GM20431 (cell line): ENCODE data around the gene ALCAM.

Experiments used
- in situ Hi-C: fragments of 300-500 bp; cut with MseI, MboI; formaldehyde crosslinking; loops from one replicate; pipeline ENCODE4 v1.15.0; 2020; ENCODE audit warnings: low sequenced_read_pairs; ENCODE audit not compliant: unreplicated experiment

Gene ALCAM

DNA sequence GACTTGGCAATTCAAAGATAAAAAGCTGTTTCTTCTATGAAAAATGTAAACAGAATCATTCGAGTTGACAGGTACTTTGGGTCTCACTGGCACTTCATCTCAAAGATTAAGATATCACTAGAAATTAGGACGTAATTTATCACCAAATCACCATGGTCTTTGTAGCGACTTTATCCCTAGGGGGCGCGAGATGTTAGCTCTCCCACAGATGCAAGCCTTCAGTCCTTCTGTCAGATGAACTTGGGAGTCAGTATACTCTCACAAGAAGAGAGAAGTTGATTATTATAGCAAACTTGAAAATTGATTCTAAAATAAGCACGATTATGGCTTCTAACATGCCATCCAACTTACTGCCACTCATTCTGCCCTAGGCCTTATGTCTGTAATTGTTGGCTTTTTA lies 150.3 kb downstream of the ALCAM start:
- in situ Hi-C loops, result loop anchor here (25.0 kb wide), 1 partner anchor 1255 kb away; no protein-coding TSS in a partner anchor

- in situ Hi-C loops, result loop anchor here (25.0 kb wide), 1 partner anchor 1256 kb away; no protein-coding TSS in a partner anchor
Measured at GRCh38 chr3:105518203-105518602, 151.5 kb downstream of the ALCAM start.

- in situ Hi-C loops, result loop anchor here (25.0 kb wide), 1 partner anchor 1257 kb away; no protein-coding TSS in a partner anchor
Measured at GRCh38 chr3:105518806-105519418, 152.2 kb downstream of the ALCAM start.

DNA sequence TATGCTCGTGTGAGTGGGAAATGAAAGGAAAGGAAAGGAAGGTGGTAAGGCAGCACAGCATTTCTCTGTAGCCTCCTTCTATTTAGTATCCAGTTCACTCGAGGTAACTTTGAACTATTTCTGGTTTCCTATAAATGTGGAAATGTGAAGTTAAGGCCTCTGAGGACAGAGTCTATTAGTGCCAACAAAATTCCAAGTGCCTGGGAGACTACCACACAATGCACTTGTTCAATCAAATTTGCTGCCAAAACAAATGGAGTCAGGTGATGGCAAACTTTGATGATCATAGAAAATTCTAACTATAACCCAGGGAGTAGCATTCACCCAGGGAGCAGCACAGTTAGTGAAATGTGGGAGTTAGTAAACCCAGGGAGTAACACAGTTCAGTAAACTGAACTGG lies 155.1 kb downstream of the ALCAM start:
- in situ Hi-C loops, result loop anchor here (25.0 kb wide), 1 partner anchor 1259 kb away; no protein-coding TSS in a partner anchor

DNA sequence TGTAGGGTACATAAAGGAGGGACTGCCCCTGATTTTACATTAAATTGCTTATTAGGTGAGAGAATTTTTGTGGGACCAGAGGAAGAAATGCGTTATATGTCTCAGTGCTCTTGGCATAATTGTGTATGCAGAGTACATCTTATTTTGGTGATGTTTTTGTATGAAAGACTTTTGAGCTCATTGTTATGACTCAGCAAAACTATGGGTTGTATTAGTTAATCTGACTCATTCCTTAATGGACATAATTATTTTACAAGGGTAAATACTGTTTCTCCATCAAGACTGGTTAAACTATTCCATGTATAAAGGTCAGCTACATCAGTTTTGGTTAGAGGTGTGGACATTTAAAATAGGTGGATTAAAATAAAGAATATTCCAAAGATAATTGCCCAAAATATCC lies 156.8 kb downstream of the ALCAM start:
- in situ Hi-C loops, result loop anchor here (25.0 kb wide), 1 partner anchor 1261 kb away; no protein-coding TSS in a partner anchor

DNA sequence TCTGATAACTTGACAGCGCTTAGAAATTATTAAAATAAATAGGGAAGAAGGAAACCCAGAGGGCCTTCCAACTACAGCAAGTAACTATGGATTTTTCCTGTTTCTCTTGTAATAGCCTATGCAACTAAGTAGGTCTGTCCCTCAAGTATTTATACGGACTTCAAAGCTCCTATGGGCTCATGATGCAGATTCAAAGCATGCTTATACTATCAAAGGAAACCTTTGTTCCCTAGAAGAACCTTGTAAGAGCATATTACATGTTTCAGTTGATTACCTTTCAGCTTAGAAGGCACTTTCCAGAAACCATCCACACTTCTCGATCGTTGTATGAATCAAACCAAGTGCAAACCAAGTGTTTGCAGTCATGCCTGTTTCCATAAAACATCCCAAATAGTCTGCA lies 158.8 kb downstream of the ALCAM start:
- in situ Hi-C loops, result no loop called here

DNA sequence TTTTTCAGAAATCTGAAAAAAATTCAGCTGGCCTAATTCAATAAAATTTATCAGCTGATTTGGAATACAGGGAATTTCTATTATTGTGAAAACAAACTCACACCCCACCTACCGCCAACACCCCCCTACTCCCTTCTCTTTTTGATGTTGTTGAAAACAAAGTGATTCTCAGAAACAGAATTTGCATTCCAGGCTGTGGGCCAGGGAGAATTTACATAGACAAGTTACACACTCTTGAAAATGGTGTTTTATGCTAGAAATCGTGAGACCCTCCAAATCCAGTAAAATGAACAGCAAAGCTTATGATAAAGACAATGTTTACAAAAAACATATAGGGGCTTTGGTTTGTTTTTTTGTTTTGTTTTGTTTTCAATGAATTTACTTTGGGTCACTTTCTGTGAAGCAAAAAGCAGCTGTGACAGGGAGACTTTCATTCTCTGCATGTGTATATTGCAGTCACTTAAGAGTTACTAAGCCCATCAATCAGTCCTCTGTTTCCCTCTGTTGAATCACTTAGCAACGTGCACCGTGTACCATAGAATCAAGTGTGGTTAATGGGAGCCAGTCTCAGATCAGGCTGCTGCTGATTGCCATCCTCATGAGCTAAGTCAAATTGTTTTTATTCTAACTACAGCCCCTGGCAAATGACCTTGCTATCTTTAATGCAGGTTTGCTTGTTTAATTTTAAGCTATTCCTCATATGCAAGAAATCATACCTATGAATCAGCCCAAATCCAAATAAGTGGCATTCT lies 159.8 kb downstream of the ALCAM start:
- in situ Hi-C loops, result no loop called here

GRCh38 chr3:105527535-105527934 lies 160.8 kb downstream of the ALCAM start:
- in situ Hi-C loops, result no loop called here

GRCh38 chr3:105527949-105528348 lies 161.2 kb downstream of the ALCAM start:
- in situ Hi-C loops, result no loop called here

- in situ Hi-C loops, result no loop called here
Measured at GRCh38 chr3:105528955-105529354, 162.2 kb downstream of the ALCAM start.

DNA sequence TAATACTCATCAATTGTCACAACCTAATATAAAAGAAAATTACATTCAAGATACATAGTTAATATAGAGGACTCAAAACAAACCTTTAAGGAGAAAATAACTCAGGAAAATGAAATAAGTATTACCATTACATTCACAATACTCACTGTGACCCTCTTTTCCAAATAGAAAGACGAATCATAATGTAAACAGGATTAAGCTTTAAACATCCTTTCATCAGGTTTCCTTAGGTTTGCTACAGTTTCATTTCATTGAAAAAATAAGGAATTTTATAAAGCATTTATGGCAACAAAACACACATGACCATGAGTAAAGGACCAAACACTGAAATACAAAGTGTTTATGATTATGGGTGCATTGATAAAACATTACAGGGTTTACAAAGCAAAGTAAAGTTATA lies 162.7 kb downstream of the ALCAM start:
- in situ Hi-C loops, result no loop called here

DNA sequence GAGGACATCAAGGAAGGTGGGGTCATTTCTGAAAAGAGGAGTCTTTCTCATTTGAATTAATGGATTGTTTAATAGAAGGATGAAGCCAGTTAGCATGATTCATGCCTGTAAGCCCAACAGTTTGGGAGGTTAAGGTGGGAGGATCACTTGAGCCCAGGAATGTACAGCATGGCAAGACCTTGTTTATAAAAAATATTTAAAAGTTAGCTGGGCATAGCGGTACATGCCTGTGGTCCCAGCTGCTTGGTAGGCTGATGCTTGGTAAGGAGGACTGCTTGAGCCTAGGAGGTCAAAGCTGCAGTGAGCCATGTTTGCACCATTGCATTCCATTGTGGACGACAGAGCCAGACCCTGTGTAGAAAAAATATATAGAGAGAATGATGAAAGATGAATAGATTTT lies 165.5 kb downstream of the ALCAM start:
- in situ Hi-C loops, result no loop called here

- in situ Hi-C loops, result no loop called here
Measured at GRCh38 chr3:105533960-105534359, 167.3 kb downstream of the ALCAM start.

DNA sequence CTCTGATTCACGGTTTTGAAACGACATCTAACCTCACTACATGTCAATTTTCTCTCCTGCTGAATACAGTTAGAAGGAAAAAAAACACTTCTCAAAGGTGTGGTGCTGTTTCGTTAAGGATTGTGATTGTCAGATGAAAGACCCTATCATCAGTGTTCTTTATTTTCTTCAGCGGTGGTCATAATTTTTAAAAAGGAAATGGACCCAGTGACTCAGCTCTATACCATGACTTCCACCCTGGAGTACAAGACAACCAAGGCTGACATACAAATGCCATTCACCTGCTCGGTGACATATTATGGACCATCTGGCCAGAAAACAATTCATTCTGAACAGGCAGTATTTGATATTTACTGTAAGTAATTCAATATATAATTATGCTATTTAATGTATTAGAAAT lies 167.8 kb downstream of the ALCAM start:
- in situ Hi-C loops, result no loop called here

DNA sequence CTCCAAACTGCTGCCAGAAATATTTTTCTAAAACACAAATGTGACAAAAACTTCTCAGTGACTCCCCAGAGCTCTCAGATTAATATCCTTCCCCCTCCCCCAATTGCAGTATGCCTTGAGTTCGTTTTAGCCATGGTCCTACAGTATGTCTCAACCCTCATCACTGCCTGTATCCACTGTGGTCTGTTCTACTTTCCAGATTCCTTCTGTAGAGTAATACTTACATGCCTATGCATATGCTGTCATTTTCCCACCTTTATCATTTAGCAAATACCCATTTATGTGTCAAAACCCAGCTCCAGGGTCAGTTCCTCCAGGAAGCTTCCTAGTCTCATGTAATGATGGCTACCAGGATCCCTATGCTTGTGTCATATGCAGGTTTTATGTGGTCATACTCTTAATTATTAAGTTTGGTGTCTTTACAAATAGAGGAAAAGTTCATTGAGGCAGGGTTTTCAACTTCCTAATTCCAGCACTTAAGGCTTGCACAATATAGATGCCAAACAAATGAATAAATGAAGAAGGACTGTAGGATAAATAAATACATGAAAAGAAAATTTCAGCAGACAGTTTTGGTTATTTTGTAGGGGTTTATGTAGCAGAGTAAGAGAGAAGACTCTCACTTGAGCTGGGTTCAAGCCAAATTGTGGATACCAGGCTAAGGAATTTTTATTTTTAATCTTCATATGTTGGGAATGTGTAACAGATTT lies 170.8 kb downstream of the ALCAM start:
- in situ Hi-C loops, result no loop called here

GRCh38 chr3:105538483-105538882 lies 171.8 kb downstream of the ALCAM start:
- in situ Hi-C loops, result no loop called here

- in situ Hi-C loops, result no loop called here
Measured at GRCh38 chr3:105539897-105540296, 173.2 kb downstream of the ALCAM start.

GRCh38 chr3:105542282-105543019 lies 175.7 kb downstream of the ALCAM start:
- in situ Hi-C loops, result no loop called here

DNA sequence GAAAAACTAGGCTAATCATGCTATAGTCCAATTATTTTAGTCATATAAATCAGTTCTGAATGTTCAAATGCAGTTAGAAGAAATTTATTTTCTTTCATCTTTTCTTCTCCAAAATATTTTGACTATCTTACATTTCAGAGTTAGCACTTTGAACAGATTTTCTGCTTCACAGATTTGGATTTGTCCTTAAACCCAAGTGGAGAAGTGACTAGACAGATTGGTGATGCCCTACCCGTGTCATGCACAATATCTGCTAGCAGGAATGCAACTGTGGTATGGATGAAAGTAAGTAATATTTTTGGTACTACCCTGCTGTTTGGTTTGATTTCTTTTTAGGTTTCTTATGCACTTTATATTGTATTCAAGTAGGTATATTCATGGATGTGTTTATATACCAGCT lies 178.3 kb downstream of the ALCAM start:
- in situ Hi-C loops, result no loop called here

DNA sequence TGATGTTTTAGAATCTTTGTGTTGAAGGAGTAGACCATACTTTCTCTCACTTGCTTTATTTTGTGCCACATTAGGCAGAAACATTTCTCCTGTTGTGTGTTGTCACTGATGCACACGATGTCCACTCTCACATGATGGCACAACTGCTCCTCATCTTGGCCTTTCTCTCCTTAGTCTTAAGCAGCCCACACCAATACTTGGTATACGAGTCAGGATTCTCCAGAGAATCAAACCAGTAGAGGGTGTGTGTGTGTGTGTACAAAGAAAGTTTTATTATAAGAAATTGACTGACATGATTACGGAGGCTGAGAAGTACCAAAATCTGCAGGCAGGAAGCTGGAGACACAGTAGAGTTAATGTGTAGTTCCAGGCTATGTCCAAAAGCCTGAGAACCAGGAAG lies 187.1 kb downstream of the ALCAM start:
- in situ Hi-C loops, result no loop called here
